ENCODE data around the gene MYO6.

GRCh38 chr6:75934643-75935472 lies 185.8 kb downstream of the MYO6 start:
- TF ChIP-seq CTCF (IDR thresholded peaks at IDR 0.05) (peak in 5 of 7 experiments; percentile 35 to 64 (median 53)), EP300 (IDR thresholded peaks at IDR 0.05) (no peak), POLR2A (IDR thresholded peaks at IDR 0.05) (no peak), POLR2AphosphoS5 (IDR thresholded peaks at IDR 0.05) (no peak)

Data from stomach (tissue), 4 donors.